PC-3 (cell line): ENCODE results near the gene ST7. TPM values are rescaled to one million over a fixed set of nuclear protein-coding genes. Genes with fewer than 3 reads are reported as not detected.

ENCODE experiments used
- ATAC-seq: fragments of 200-7000 bp; cut with Tn5 transposase; 2 replicates; pipeline ENCODE4 v1.9.1; 2020; ENCODE audit warnings: mild to moderate bottlenecking, moderate library complexity
- BruUV-seq: library from RNA; stranded (reverse); fragments of 400-500 nt; replicated peaks from 2 replicates; lab custom pipeline; 2021; lab: Mats Ljungman, UMichigan
- CTCF ChIA-PET: fragments of 300-600 bp; sonication (Branson Sonifier 250); formaldehyde crosslinking; loops from one replicate; lab custom pipeline; 2022; ENCODE audit warnings: antibody characterized with exemption; lab: Charles Lee
- POLR2A ChIA-PET: fragments of 300-600 bp; sonication (Branson Sonifier 250); formaldehyde crosslinking; loops from one replicate; lab custom pipeline; 2022; ENCODE audit warnings: antibody characterized with exemption; ENCODE audit not compliant: unreplicated experiment; lab: Charles Lee
- DNase-seq: peaks from one replicate; pipeline ENCODE4 v3.0.0-alpha.2; 2015
- H2AFZ ChIP-seq: fragments of 300-600 bp; sonication (generic); 2 replicates; pipeline ENCODE4 v1.6.0; 2016; ENCODE audit warnings: antibody characterized with exemption, low read length
- H3F3A ChIP-seq: fragments of 300-600 bp; sonication (generic); one replicate; pipeline ENCODE4 v1.6.0; 2017; ENCODE audit warnings: antibody characterized with exemption, low read length, control low read depth, mild to moderate bottlenecking; ENCODE audit not compliant: unreplicated experiment
- H3K27ac ChIP-seq: fragments of 300-600 bp; sonication (generic); 2 replicates; pipeline ENCODE4 v1.5.1; 2016; ENCODE audit warnings: mild to moderate bottlenecking, low read length
- H3K27me3 ChIP-seq: fragments of 300-600 bp; sonication (generic); 2 replicates; pipeline ENCODE4 v1.6.1; 2016; ENCODE audit warnings: low read length, mixed read lengths
- H3K36me3 ChIP-seq: fragments of 300-600 bp; sonication (generic); 2 replicates; pipeline ENCODE4 v1.6.1; 2016; ENCODE audit warnings: low read depth, mixed run types, low read length, mixed read lengths
- H3K4me1 ChIP-seq: fragments of 300-600 bp; sonication (generic); 2 replicates; pipeline ENCODE4 v1.5.1; 2016; ENCODE audit warnings: low read length; ENCODE audit not compliant: insufficient read depth
- H3K4me2 ChIP-seq: fragments of 300-600 bp; sonication (generic); 2 replicates; pipeline ENCODE4 v1.6.0; 2016; ENCODE audit warnings: low read length
- H3K4me3 ChIP-seq: fragments of 300-600 bp; sonication (generic); 2 replicates; pipeline ENCODE4 v1.5.1; 2016; ENCODE audit warnings: mild to moderate bottlenecking, low read length, mixed read lengths
- H3K79me2 ChIP-seq: fragments of 300-600 bp; sonication (generic); 2 replicates; pipeline ENCODE4 v1.6.1; 2017; ENCODE audit warnings: low read length, mixed read lengths
- H3K9ac ChIP-seq: fragments of 300-600 bp; sonication (generic); 2 replicates; pipeline ENCODE4 v1.6.0; 2016; ENCODE audit warnings: mild to moderate bottlenecking, low read length
- H3K9me2 ChIP-seq: fragments of 300-600 bp; sonication (generic); replicated peaks from 2 replicates; pipeline ENCODE4 v1.6.1; 2016; ENCODE audit warnings: mixed run types, low read length, mixed read lengths
- H3K9me3 ChIP-seq: fragments of 300-600 bp; sonication (generic); 2 replicates; pipeline ENCODE4 v1.6.1; 2016; ENCODE audit warnings: low read length, mixed read lengths
- H4K20me1 ChIP-seq: fragments of 300-600 bp; sonication (generic); 2 replicates; pipeline ENCODE4 v1.6.1; 2016; ENCODE audit warnings: low read length, mixed read lengths
- CTCF ChIP-seq: fragments of 300-600 bp; sonication (generic); conservative IDR thresholded peaks from 2 replicates; pipeline ENCODE4 v1.5.1; 2017; ENCODE audit warnings: antibody characterized with exemption, low read depth, mild to moderate bottlenecking, low read length
- EZH2 ChIP-seq: fragments of 300-600 bp; sonication (generic); IDR thresholded peaks from one replicate; pipeline ENCODE4 v1.6.1; 2017; ENCODE audit warnings: antibody characterized with exemption, mild to moderate bottlenecking, low read length; ENCODE audit not compliant: unreplicated experiment
- EZH2phosphoT487 ChIP-seq: fragments of 300-600 bp; sonication (generic); IDR thresholded peaks from 2 replicates; pipeline ENCODE4 v1.6.1; 2018; ENCODE audit warnings: mild to moderate bottlenecking, antibody characterized with exemption, low read length, borderline replicate concordance
- intact Hi-C: fragments of 100-400 bp; cut with micrococcal nuclease; formaldehyde crosslinking; loops from 2 replicates; pipeline ENCODE4 v1.9.0; 2023
- total RNA-seq: library from RNA; depleted of rRNA; stranded (reverse); fragments of >200 nt; gene quantifications from 2 replicates; pipeline ENCODE4 v1.2.3, GENCODE V29; 2014

ST7 gene
- total RNA-seq, 1 experiment from 2014 or later: 19.7 TPM

GRCh38 chr7:116994611-116995010 lies 41.3 kb downstream of the ST7 start:
- CTCF ChIA-PET: no interaction called here
- no TSS peak for BruUV-seq
- POLR2A ChIA-PET: no interaction called here

GRCh38 chr7:116997972-116998371 lies 44.7 kb downstream of the ST7 start:
- H3K79me2 ChIP-seq: 0 out of 2 replicates have a peak, but pooled peaks cover 3% of the 10 kb centered on the region
- CTCF ChIA-PET: no interaction called here

More at GRCh38 chr7:116994611-116995010, 41.3 kb downstream of the ST7 start:
- Histone ChIP-seq H2AFZ (no peak overlapping the region), H3K4me1 (peaks cover 6% of the 10 kb centered on the region; the same call in 1 of the 2 replicates), H3K27me3 (no peaks in the 10 kb centered on the region), H3K9me3 (no peaks in the 10 kb centered on the region), H4K20me1 (no peaks in the 10 kb centered on the region), H3K4me2 (no peak overlapping the region), H3K4me3 (no peak overlapping the region), H3K36me3 (no peaks in the 10 kb centered on the region), H3K27ac (no peak overlapping the region), H3F3A (no peaks in the 10 kb centered on the region), H3K79me2 (peaks cover 6% of the 10 kb centered on the region; the same call in 1 of the 2 replicates), H3K9ac (no peak overlapping the region), H3K9me2 (no peaks in the 10 kb centered on the region)
- intact Hi-C loops: no loop called here
- DNase-seq (no peak), ATAC-seq (no peak)
- TF ChIP-seq EZH2phosphoT487 (no peak), CTCF (no peak), EZH2 (no peak)

More at GRCh38 chr7:116997972-116998371, 44.7 kb downstream of the ST7 start:
- Histone ChIP-seq H4K20me1 (no peaks in the 10 kb centered on the region), H3K27me3 (no peaks in the 10 kb centered on the region), H3K36me3 (no peaks in the 10 kb centered on the region), H3F3A (no peaks in the 10 kb centered on the region), H3K27ac (no peak overlapping the region), H3K9me3 (no peaks in the 10 kb centered on the region), H3K9me2 (no peaks in the 10 kb centered on the region), H3K4me3 (no peak overlapping the region), H3K9ac (no peak overlapping the region), H2AFZ (no peak overlapping the region), H3K4me2 (no peak overlapping the region), H3K4me1 (no peaks in the 10 kb centered on the region)
- BruUV-seq: no TSS peak
- TF ChIP-seq EZH2phosphoT487 (no peak), EZH2 (no peak), CTCF (no peak)
- ATAC-seq (no peak), DNase-seq (no peak)
- POLR2A ChIA-PET: no interaction called here
- intact Hi-C loops: no loop called here
